GM21447 (cell line): ENCODE results near the gene ZNF728.
"Not testable (repeated sequence)": the region's sequence is repeated elsewhere in the genome, so short reads cannot be mapped to it uniquely, and the experiment has no call there.

Source experiments
- ATAC-seq: cut with Tn5 transposase; IDR thresholded peaks from one replicate; pipeline ENCODE4 v1.9.1; 2021; ENCODE audit not compliant: unreplicated experiment

The ZNF728 gene

DNA sequence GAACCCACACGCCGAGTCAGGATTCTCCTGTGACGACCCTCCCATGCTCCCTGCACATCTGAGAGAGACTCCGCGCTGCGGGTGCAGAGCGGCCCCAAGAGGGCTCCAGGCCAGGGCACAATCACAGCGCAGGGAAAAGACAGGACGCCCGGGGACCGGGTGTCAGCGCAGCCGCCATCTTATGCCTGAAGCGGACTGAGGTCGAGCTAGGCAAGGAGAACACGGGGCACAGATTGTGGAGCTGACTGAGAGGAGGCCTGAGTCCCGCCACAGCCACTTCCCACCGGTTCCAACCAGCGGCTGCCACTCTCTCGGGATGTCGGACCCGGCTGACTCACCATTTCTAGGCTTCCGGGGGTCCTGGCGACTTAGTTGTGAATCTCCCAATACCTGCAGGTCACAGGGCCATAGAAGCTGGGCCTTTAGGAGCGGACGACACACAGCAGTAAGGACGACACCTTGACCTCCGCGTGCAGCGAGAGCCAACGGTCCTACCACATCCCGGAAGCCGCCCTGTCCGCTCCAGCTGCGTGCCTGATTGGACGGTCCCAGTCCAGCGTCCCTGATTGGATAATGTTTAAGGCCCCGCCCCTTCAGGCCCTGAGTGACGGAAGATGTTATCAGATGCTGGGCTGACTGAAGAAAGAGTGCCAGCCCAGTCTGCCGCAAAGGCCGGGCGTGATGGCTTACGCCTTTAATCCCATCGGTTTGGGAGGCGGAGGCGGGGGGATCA lies at the start of gene ZNF728:
Gene ZNF728, minus strand, starts transcription at position 487 of the 733 bp plus-strand sequence. Its CDS starts 146 bp downstream, at position 341.
- ATAC-seq: no peak

GRCh38 chr19:23052349-23052748 lies 49.4 kb upstream of the ZNF728 start:
- ATAC-seq: no peak

DNA sequence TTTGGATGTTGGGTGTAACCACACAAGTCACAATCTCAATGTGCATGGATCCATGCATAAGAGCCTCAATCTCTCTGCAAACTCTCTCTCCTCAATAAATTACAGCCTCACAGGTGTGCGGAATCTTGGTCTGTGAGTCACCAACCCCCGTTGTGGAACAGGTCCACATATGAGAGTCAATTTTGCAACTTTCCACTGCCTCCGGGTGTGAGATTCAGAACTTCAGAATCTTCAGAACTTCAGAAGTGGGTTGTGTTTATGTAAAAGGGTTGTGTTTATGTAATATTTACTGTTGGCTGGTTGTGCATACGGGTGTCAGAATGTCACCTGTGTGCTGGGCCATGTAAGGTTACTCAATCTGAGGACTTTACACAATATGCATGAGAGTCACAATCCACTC lies 46.3 kb upstream of the ZNF728 start:
- no peak for ATAC-seq

- ATAC-seq: no peak
Measured at GRCh38 chr19:23046743-23047142, 43.8 kb upstream of the ZNF728 start.

DNA sequence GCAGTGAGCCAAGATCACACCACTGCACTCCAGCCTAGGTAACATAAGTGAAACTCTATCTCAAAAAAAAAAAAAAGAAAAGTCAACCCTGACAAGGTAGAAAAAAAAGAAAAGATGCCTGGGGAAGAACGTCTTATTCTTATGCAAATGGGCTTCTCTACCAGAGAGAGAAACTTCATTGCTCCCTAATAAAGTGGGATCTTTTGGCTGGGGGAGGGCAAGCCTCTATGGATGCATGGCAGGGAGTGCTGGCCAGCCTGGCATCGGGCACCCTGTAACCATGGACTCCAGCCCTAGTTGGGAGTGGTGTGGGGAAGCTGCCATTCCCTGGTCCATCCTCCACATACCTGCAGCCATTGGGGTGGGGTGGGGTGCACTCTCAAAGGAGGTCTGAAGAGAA lies 30.7 kb upstream of the ZNF728 start:
- no peak for ATAC-seq

DNA sequence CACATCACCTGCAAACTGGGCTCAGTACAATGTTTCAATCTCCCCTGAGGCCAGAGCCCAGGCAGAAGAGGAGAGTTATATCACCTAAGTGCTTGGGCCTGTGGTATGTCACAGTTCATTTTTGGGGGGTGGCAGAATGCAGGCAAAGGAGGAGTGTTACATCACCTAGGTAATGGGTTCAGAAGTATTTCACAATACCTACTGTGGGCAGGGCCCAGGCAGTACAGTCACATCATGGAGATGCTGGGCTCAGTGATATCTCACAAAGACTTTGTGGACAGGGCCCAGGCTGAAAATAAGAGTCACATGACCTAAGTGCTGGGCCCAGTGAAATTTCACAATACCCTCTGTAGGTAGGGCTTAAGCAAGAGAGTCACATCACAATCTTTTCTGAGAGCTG lies 12.7 kb upstream of the ZNF728 start:
- ATAC-seq: no peak

DNA sequence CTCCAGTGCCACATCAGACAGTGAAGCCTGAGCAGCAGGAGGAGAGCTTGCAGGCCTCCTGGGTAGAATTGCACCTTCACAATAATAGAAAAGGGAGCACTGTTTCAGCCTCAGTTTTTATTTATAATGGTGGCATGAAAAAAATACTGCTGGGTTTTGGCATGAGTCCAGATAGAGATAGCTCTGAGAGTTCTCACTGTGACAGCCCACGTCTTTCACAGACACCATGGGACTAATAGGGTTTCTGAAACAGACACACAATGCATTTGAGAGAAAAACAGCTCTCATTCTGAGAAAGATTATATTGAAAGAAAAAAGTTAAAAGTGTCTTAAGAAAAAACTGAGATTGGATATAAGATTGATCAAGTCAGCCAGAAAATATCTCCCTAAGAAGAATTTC lies 8.0 kb downstream of the ZNF728 start:
- not testable (repeated sequence) for ATAC-seq

GRCh38 chr19:22976248-22976647 lies 26.7 kb downstream of the ZNF728 start:
- ATAC-seq: no peak

DNA sequence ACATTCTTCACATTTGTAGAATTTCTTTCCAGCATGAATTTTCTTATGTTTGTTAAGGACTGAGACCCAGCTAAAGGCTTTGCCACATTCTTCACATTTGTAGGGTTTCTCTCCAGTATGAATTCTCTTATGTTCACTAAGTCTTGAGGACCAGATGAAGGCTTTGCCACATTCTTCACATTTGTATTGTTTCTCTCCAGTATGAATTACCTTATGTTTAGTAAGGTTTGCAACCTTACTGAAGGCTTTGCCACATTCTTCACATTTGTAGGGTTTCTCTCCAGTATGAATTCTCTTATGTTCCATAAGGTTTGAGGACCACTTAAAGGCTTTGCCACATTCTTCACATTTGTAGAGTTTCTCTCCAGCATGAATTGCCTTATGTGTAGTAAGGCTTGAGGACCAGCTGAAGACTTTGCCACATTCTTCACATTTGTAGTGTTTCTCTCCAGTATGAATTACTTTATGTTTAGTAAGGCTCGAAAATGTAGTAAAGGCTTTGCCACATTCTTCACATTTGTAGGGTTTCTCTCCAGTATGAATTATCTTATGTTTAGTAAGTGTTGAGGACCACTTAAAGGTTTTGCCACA lies 27.3 kb downstream of the ZNF728 start:
- not testable (repeated sequence) for ATAC-seq

DNA sequence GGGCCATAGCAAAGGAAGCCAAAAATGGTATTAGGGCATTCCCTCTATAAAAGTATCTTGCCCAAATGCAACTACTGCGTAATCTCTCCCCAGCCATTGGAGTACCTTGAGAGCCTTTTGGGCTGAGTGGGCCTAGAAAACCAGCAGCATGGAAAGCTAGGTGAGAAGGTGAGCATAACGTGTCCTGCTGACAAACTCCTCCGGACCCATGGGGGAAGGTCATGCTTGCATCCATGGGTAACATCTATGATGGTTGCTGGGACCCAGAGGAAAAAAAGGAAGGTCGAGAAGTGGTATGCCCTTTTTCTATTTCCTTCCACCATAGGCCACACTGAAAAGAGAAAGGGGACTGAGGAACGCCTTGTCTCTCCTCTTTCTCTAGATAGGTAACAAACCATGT lies 57.4 kb downstream of the ZNF728 start:
- no peak for ATAC-seq

- ATAC-seq: no peak
Measured at GRCh38 chr19:22935151-22935550, 67.8 kb downstream of the ZNF728 start.

DNA sequence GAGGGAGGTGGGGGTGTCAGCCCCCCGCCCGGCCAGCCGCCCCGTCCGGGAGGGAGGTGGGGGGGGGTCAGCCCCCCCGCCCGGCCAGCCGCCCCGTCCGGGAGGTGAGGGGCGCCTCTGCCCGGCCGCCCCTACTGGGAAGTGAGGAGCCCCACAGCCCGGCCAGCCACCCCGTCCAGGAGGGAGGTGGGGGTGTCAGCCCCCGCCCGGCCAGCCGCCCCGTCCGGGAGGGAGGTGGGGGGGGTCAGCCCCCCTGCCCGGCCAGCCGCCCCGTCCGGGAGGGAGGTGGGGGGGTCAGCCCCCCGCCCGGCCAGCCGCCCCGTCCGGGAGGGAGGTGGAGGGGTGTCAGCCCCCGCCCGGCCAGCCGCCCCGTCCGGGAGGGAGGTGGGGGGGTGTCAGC lies 75.4 kb downstream of the ZNF728 start:
- not testable (repeated sequence) for ATAC-seq

- not testable (repeated sequence) for ATAC-seq
Measured at GRCh38 chr19:22925181-22925580, 77.8 kb downstream of the ZNF728 start.
